Tibial nerve (tissue), 3 donors: ENCODE measurements around the gene CCL3.

ENCODE experiments used
- EP300 ChIP-seq, 2 donors: sonication (generic); formaldehyde crosslinking; IDR thresholded peaks; one replicate each; pipeline ENCODE4 v1.6.1; 2017; ENCODE audit warnings: antibody characterized with exemption in 2 of 2, mild to moderate bottlenecking in 1 of 2
- POLR2A ChIP-seq, 2 donors: fragments of 450-650 bp; IDR thresholded peaks; one replicate each; pipeline ENCODE4 v1.6.1; 2017; ENCODE audit warnings: antibody characterized with exemption in 2 of 2, mild to moderate bottlenecking in 2 of 2, moderate library complexity in 2 of 2

DNA sequence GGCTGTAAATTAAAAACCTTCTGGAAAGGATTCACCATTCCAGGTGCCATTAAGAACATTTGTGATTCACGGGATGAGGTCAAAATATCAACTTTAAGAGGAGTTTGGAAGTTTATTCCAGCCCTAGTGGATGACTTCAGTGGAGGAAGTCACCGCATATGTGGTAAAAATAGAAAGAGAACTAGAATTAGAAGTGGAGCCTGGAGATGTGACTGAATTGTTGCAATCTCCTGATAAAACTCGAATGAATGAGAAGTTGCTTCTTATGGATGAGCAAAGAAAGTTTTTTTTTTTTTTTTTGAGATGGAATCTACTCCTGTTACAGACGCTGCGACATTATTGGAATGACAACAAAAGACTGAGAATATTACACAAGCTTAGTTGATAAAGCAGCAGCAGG lies 40.4 kb upstream of the CCL3 start:
- TF ChIP-seq EP300 (IDR thresholded peaks at IDR 0.05) (no peak), POLR2A (IDR thresholded peaks at IDR 0.05) (no peak)
